GM18508 (cell line): ENCODE measurements around the gene PVR.
"Not testable (repeated sequence)": the region's sequence is repeated elsewhere in the genome, so short reads cannot be mapped to it uniquely, and the experiment has no call there.

ENCODE experiments used
- ATAC-seq: cut with Tn5 transposase; IDR thresholded peaks from one replicate; pipeline ENCODE4 v1.9.1; 2021; ENCODE audit warnings: moderate number of reproducible peaks; ENCODE audit not compliant: insufficient read depth, unreplicated experiment

PVR gene

DNA sequence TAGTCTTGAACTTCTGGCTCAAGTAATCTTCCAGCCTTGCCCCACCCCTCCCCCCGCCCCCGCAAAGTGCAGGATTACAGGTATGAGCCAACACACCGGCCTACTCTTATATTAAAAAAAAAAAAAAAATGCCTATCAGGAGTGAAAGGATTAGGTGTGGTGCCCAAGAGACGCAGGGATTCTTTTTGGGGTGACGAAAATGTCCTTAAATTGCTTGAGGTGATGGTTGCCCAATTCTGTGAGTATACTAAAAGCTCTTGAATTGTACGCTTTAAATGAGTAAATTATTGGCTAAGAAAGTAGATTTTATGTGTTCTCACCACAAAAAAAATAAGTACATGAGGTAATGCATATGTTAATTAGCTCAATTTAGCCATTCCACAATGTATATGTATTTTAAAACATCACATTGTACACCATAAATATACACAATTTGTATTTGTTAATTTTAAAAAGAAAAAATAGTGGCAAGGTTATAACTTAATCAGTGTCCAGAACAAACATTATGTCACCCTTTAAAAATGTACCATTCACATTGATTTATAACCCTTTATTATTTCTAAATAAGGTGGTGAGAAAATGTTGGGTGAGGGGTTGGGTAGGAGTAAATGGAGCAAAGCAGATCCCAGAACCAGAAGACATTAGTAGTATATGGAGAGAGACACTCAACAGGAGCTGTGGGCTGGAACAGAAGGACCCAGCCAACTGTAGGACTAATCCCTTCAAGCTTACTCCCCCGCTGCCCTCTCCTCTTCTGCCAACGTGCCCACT, 26.4 kb upstream of the PVR start:
- ATAC-seq = no peak

DNA sequence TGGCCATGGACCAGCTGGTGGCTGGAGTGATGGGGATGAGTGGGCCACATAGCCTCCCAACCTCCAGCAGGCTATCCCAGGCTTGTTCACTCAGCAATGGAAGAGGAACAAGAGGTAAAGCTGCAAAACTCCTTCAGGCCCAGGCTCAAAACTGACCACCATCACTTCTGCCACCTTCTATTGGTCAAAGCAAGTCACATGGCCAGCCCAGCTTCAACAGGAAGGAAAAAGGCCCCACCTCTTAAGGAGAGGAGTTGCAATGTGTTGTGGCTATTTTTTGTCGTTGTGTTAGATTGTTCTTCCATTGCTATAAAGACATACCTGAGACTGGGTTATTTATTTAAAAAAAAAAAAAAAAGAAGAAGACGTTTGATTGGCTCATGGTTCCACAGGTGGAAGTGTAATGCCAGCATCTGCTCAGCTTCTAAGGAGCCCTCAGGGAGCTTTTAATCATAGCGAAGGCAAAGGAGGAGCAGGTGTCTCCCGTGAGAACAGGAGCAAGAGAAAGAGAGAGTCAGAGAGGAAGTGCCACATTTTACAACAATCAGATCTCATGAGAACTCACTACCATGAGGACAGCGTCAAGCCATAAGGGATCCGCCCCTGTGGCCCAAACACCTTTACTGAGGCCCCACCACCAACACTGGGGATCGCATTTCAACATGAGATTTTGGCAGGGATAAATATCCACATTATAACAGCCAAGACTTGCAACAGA, 24.9 kb upstream of the PVR start:
- ATAC-seq = no peak

DNA sequence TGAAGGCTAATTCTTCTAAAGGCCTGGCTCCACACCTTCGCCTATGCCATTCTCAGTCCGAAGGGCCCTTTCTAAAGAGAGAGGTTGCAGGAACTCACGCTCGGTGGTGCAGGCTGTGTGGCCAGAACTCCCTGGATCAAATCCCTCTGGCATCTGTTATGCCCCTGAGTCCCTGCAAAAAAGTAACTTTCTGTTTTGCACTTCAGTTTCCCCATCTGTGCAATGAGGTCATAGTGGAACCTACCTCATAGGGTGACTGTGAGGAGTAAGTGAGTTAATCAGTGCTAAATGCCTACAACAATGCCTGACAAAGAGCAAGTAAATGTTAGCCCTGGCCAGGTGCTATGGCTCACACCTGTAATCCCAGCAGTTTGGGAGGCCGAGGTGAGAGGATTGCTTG, 23.0 kb upstream of the PVR start:
- no peak for ATAC-seq

DNA sequence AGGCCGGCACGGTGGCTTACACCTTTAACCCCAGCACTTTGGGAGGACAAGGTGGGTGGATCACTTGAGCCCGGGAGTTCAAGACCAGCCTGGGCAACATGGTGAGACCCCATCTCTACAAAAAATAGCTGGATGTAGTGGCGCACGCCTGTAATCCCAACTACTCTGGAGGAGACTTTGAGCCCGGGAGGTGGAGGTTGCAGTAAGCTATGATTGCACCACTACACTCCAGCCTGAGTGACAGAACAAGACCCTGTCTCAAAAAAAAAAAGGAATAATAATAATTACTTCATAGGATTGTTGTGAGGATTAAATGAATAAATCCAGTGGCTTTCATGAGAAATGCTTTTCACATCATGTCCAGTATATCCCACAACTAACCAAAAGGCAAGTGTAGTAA, 22.3 kb upstream of the PVR start:
- no peak for ATAC-seq

DNA sequence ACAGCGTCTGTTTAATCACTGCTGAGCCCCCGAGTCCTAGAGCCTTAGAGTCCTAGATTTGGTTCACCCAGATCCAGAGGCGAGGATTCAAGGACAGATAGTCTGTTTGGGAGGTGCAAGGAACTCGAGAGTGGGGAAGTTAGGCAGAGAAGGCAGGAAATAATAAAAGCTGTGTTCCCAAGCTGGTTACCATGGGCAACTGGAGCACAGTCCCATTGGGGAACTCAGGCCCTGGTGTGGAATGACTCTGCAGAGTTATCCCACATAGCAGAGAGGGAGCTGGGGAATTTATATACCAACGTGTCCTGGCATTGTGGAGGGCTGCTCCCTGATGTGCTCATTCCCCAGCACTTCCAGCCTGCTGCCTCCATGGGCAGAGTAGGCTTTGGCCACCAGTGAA, 20.6 kb upstream of the PVR start:
- no peak for ATAC-seq

DNA sequence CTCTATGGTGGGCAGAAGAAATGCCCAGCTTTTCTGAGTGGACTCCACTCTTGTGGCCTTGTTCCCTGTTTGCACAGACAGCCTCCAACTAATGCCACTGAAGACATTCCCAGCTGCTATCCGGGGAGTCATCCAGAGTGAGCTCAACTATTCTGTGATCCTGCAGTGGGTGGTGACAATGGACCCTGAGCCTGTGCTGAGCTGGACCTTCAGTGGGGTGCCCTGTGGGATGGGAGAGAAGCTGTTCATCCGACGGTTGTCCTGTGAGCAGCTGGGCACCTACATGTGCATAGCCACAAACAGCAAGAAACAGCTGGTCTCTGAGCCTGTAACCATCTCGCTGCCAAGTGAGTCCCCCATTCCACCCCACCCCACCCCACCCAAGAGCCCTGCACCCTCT, 20.1 kb upstream of the PVR start:
- ATAC-seq = no peak

DNA sequence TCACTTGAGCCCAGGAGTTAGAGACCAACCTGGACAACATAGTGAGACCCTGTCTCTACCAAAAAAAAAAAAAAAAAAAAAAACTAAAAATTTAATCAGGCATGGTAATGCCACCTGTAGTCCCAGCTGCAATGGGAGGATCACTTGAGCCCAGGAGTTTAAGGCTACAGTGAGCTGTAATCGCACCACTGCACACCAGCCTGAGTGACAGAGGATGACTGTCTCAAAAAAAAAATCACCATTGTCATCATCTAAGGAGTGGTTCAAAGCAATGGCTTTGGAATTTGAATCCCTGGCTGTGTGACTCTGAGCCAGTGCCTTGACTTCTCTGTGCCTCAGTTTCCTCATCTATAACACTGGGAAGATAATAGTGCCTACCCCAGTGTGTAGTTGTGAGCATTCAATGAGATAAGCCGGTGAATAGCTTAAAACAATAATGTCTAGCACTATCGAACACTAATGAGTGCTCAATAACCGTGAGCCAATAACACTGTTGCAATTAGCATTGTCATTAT, 18.8 kb upstream of the PVR start:
- no peak for ATAC-seq

DNA sequence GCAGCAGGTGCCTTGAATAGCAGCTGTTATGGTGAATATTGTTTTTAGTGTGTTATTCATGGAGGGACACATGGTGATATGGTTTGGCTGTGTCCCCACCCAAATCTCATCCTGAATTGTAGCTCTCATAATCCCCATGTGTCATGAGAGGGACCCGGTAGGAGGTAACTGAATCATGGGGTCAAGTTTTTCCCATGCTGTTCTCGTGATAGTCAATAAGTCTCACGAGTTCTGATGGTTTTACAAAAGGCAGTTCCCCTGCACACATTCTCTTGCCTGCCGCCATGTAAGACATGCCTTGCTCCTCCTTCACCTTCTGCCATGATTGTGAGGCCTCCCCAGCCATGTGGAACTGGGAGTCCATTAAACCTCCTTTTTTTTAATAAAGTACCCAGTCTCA, 18.1 kb upstream of the PVR start:
- ATAC-seq = not testable (repeated sequence)

DNA sequence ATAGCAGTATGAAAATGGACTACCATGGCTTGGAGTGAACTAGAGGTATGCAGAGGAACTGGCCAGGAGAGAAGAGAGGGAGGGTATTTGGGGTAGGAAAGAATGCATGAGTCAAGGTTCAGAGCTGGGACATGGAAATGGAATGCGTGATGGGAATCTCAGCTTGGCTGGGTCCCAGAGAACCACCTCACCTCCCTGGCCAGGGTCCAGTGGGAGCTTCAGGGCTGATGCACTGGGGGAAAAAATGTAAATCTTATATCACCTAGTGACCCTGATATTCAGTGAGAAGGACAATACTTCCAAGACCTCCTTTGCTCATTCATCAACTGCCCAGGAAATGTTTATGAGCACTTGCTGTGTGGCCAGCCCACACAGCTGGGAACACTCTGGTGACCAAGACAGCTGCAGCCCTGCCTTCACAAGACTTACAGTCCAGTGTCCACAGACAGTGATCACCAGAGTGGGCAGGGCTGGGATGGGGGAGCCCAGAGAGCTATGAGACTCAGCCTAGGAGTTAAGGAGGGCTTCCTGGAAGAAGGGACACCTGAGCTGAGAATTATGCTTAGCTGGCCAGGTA, 17.6 kb upstream of the PVR start:
- no peak for ATAC-seq

DNA sequence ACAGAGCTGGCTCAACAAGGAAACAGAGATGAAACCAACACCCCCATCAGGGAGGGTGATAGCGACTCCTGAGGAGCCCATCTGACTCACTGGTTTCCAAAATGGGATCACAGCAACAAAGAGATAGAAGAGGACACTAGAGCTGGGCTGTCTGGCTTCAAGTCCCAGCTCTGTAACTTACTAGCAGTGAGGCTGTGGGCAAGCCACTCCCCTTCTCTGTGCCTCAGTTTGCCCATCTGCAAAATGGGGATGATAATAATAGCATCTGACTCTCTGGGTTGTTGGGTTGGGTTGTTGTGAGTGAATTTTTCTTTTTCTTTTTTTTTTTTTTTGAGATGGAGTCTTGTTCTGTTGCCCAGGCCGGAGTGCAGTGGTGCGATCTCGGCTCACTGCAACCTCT, 16.1 kb upstream of the PVR start:
- no peak for ATAC-seq

DNA sequence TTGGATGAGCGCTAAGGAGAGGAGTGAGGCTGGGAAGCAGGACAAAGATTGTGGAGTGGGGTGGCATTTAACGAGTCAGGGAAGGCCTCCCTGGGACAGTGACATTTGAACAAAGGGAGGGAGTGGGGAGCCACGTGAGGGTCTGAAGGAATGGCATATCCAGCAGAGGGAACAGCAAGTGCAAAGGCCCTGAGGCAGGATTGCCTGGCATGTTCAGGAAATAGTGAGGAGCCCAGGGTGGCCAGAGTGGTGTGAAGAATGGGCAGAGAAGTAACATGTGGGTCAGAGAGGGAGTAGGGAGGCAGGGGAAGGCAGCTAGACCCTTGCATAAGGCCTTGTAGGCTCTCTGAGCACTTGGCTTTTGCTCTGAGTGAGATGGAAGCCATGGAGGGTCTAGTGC, 14.9 kb upstream of the PVR start:
- ATAC-seq = no peak

DNA sequence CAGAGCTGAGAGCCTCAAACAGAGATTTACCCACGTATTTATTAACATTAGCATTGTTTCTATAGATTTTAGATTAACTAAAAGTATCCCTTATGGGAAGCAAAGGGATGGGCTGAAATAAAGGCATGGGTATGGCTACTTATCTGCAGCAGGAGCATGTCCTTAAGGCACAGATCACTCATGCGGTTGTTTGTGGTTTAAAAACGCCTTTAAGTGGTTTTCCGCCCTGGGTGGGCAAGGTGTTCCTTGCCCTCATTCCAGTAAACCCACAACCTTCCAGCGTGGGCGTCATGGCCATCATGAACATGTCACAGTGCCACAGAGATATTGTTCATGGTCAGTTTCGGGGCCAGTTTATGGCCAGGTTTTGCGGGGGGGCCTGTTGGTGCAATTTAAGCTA, 12.1 kb upstream of the PVR start:
- ATAC-seq = not testable (repeated sequence)

DNA sequence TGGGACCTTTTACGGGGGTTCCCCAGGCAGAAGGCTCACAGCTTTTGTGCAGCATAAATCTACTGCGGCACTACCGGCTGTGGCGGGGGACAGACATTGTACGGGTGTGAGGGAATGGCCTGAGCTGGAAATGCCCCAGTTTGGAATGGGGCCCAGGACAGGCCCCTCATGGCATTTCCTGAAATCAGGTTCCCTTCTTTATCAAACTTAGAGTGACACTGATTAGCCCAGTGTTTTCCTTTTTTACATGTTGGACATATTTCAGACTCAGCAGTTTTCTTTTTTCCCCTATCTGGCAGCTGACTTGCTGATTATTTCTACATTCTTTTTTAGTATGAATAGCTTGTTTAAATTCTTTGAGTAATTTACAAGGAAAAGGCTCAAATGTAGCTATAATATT, 9.7 kb upstream of the PVR start:
- not testable (repeated sequence) for ATAC-seq

DNA sequence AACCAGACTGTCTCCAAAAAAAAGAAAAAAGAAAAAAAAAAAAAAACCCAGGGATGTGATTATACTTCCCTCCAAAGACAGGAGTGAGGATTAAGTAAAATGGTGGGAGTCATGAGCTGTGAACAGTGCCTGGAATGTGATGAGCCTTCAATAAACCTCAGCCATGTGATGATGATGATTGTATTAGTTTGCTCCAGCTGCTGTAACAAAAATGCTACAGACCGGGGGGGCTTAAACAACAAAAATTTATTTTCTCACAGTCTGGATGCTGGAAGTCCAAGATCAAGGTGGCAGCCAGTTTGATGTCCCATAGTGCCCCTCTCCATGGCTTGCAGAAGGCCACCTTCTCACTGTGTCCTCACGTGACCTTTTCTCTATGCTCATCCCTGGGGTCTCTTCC, 8.9 kb upstream of the PVR start:
- no peak for ATAC-seq

DNA sequence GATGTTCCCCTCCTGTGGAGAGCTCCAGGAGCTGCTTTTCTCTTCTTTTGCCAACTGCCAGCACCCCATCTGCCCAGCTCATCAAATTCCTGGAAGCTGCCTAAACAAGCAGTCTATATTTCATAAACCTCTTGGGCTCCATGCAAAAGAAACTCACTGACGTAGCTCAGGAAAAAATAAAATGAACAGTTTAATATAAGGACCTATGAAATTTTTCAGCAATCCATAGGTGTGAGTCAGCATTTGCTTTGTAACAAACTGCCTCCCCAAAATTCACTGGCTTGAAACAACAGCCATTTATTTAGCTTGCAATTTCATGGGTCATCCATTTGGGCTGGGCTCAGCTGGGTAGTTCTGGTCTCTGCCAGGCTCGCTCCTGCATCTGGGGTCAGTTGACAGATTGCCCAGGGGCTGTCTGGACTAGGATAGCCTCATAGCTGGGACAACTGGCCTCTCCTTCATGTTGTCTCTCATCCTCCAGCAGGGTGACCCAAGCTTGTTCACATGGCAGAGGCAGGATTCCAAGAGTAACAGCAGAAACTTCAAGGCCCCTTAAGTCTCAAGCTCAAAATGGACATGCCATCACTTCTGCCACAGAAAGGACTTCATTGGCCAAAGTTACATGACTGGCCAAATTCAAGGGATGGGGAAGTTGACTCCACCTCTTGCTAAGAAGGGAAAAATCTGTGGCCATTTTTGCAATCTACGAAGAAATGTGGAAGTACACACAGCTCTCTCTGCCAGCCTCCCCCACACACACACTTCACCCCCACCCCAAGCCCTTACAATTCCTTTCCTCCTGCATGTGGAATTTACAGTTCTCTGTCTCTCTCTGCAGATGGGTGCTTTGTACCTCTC, 7.9 kb upstream of the PVR start:
- no peak for ATAC-seq

DNA sequence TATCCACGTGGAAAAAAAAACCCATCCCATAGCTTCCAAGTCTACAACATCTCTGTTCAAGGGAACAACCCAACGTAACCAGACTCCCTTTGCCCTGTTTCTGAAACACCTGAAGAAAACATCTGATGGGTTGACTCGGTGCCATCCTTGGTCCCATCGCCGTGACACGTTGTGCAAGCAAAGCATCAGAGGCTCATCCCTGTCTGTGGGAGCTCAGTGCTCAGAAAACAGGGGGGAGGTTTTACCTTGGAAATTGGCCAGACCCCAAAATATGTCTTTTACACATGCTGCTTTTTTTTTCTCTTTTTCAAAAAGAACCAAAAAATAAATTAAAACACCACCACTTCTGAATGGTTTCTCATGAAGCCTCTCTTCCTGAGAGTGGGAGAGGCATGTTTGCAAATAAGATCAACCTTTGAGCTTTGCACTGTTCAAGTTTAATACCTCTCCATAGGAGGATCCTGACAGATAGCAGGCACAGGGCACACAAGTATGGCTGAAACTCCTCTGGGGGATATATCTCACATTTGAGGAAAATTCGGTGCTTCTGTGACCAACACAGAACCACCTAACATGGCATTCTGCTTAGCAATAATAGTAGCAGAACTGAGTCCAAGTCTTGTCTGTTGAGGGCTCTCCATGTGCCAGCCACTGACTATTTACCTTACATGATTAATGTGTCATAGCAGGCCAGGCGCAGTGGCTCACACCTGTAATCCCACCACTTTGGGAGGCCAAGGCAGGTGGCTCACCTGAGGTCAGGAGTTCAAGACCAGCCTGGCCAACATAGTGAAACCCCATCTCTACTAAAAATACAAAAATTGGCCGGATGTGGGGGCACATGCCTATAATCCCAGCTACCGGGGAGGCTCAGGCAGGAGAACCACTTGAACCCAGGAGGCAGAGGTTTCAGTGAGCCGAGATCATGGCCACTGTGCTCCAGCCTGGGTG, 7.0 kb upstream of the PVR start:
- ATAC-seq = no peak

DNA sequence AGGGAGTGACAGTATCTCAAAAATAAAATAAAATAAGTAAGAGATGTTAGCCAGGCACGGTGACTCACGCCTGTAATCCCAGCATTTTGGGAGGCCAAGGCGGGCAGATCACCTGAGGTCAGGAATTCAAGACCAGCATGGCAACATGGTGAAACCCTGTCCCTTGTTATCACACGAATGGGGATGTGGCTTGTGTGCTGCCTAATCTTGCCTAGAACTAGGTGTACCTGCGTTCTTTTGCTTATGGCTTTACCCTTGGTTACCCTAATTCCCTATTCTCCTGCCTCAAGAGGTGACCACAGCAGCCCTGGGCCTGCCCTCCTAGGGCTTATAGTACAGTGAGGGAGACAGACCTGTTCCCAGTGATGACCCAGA, 6.3 kb upstream of the PVR start:
- no peak for ATAC-seq

DNA sequence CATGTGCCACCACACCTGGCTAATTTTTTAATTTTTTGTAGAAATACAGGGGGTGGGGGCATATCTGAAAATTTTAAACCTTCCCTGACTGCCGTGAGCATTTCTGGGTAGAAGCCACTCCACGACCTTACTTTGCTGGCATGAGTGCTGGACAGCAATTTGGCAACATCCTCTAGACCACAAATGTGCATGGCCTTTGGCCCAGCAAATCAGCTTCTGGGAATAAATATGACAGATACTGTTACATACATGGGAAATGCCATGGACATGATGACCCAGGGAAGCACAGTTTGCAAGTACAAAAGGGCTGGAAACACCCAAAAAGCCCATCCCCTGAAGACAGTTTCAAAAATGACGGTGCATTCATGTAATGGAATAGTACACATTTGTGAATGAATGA, 3.2 kb upstream of the PVR start:
- no peak for ATAC-seq

DNA sequence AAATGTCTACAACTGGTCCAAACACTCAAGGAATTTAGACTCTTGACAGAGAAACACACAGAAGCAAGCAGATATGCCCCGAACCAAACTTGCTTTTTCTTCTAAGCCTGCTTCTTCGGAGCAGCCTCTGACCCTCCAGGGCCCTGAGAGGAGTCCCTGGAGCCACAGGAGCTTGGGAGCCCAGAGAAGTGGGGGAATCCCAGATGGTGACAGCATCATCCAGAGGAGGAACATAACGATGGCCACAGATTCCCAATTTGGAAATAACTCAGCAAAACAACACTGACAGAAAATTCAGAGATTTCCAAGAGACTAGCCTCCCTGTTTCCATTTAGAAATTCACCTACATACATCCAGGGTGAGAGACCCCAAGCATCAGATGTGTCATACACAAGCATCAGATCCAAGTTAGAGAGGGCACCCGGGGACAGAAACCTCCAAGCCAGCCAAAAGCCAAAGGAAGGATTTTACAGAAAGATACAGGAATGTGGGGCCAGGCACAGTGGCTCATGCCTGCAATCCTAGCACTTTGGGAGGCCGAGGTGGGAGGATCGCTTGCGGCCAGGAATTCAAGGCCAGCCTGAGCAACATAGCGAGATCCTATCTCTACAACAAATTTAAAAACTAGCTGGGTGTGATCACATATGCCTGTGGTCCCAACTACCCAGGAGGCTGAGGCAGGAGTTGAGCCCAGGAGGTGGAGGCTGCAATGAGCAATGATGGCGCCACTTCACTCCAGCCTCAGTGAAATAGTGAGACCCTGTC, 2.0 kb upstream of the PVR start:
- no peak for ATAC-seq
